Common myeloid progenitor, CD34-positive (primary cell): ENCODE measurements around the gene SNX19.

Experiments used
- CTCF ChIA-PET: fragments of 350-600 bp; sonication (Branson Sonifier 250); formaldehyde crosslinking; loops from one replicate; lab custom pipeline; 2021; ENCODE audit warnings: antibody characterized with exemption; lab: Charles Lee
- POLR2A ChIA-PET: fragments of 350-600 bp; sonication (Branson Sonifier 250); formaldehyde crosslinking; loops from one replicate; lab custom pipeline; 2021; ENCODE audit warnings: antibody characterized with exemption; lab: Charles Lee
- DNase-seq, 3 donors: peaks; one replicate each; pipeline versions ENCODE4 v3.0.0 to v3.0.0-alpha.2; 2013
- H3K27ac ChIP-seq, 2 experiments: 1 replicate in 1 of 2; 2 replicates in 1 of 2; pipeline ENCODE4 v1.7.0; 2013; ENCODE audit warnings: inconsistent platforms in 2 of 2, low read length in 2 of 2, mild to moderate bottlenecking in 2 of 2, low read depth in 1 of 2, moderate library complexity in 1 of 2; ENCODE audit not compliant: severe bottlenecking in 2 of 2, insufficient read depth in 1 of 2, poor library complexity in 1 of 2
- H3K27me3 ChIP-seq, 5 experiments: replicated peaks in 2 of 5; 1 replicate in 3 of 5; 2 replicates in 2 of 5; pipeline versions ENCODE4 v1.6.1 to v1.7.0; 2013; ENCODE audit warnings: low read length in 4 of 5, mild to moderate bottlenecking in 2 of 5, moderate library complexity in 2 of 5, inconsistent platforms in 1 of 5; ENCODE audit not compliant: insufficient read depth in 5 of 5, control insufficient read depth in 4 of 5
- H3K36me3 ChIP-seq, 4 experiments: 1 replicate in 2 of 4; 2 replicates in 2 of 4; pipeline versions ENCODE4 v1.6.1 to v1.7.0; 2013; ENCODE audit warnings: low read length in 3 of 4, control low read depth in 1 of 4, mild to moderate bottlenecking in 1 of 4; ENCODE audit not compliant: control insufficient read depth in 4 of 4, insufficient read depth in 4 of 4
- H3K4me1 ChIP-seq, 4 experiments: 1 replicate in 3 of 4; 2 replicates in 1 of 4; pipeline versions ENCODE4 v1.6.1 to v1.7.1; 2013; ENCODE audit warnings: low read length in 3 of 4, mild to moderate bottlenecking in 3 of 4, control low read depth in 1 of 4, inconsistent platforms in 1 of 4, moderate library complexity in 1 of 4; ENCODE audit not compliant: control insufficient read depth in 4 of 4, insufficient read depth in 4 of 4; ENCODE audit errors: control extremely low read depth in 1 of 4
- H3K4me3 ChIP-seq, 7 experiments: 1 replicate in 4 of 7; 2 replicates in 3 of 7; pipeline versions ENCODE4 v1.5.1 to v1.7.0; 2013; ENCODE audit warnings: mild to moderate bottlenecking in 7 of 7, low read length in 6 of 7, moderate library complexity in 6 of 7, inconsistent platforms in 2 of 7, low read depth in 2 of 7, control low read depth in 1 of 7; ENCODE audit not compliant: insufficient read depth in 4 of 7, control insufficient read depth in 1 of 7; ENCODE audit errors: extremely low read depth in 1 of 7
- H3K9me3 ChIP-seq, 5 experiments: 1 replicate in 4 of 5; 2 replicates in 1 of 5; pipeline versions ENCODE4 v1.6.1 to v1.7.1; 2013; ENCODE audit warnings: low read length in 4 of 5, mild to moderate bottlenecking in 2 of 5, inconsistent platforms in 1 of 5, low read depth in 1 of 5, moderate library complexity in 1 of 5; ENCODE audit not compliant: control insufficient read depth in 4 of 5, insufficient read depth in 2 of 5; ENCODE audit errors: control extremely low read depth in 1 of 5
- WGBS: methylation state at CpG from one replicate; pipeline ENCODE4 v1.1.5; 2013; ENCODE audit not compliant: insufficient coverage; 5-methylcytosine and 5-hydroxymethylcytosine counted together

The SNX19 gene

DNA sequence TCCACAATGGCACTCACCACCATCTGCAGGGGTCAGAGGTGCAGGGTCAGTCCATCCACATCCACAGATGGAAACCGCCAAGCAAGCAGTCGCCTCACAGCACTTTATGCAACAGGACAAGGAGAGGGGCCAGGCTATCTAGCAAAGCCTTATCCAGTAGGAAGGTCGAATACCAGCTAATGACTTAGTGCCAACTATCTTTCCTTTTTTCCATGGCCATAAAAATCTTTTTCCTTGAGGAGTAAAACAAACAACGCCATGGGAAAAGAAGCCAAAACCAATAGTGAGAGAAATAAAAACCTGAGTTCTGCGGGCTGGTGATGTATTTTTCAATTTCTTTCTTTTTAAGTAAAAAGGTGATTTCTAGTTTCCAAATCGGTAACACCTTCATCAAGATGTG, 8.2 kb downstream of the SNX19 start:
- ChIA-PET CTCF (interaction anchor here (2.2 to 10.4 kb wide), 3 partner anchors 7 to 476 kb away, joined by 10 to 78 read pairs (median 15); partner anchors contain the start of gene SNX19), POLR2A (no interaction called here)
- H3K36me3 ChIP-seq, result peaks cover 17 to 81% (median 65%) of the 10 kb centered on the region in 4 experiments
- H3K4me1 ChIP-seq, result no peaks in the 10 kb centered on the region
- H3K4me3 ChIP-seq, result no peak overlapping the region
- H3K9me3 ChIP-seq, result no peaks in the 10 kb centered on the region
- no peak for DNase-seq
- no peaks in the 10 kb centered on the region for H3K27me3 ChIP-seq
- 97% methylated on average over 3 of the region's 6 CpGs for WGBS
- no peak overlapping the region for H3K27ac ChIP-seq

DNA sequence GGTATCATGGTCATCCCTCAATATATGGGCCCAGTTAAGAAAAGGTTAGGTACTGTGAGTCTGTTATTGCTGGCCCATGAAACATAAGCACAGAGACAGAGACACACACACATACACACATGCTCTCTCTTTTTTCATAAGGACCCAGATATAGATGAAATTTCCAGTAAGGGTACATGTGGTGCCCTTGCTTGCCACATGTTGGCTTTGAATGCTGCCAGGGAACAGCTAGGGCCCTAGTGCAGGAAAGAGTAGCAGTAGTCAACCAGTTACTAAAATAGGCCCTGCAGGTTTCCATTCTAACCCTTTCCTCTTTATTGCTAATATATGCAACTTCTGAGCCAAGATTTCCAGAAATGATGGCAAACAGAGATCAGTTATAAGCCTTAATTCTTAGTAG, 9.1 kb downstream of the SNX19 start:
- Histone ChIP-seq H3K27me3 (no peaks in the 10 kb centered on the region), H3K4me3 (no peak overlapping the region), H3K27ac (no peak overlapping the region), H3K36me3 (peaks cover 26 to 85% (median 67%) of the 10 kb centered on the region in 4 experiments), H3K4me1 (no peaks in the 10 kb centered on the region), H3K9me3 (no peaks in the 10 kb centered on the region)
- no peak for DNase-seq
- POLR2A ChIA-PET, result no interaction called here
- CTCF ChIA-PET, result interaction anchor here (2.2 to 10.4 kb wide), 2 partner anchors 7 to 475 kb away, joined by 10 to 78 read pairs; partner anchors contain the start of gene SNX19

DNA sequence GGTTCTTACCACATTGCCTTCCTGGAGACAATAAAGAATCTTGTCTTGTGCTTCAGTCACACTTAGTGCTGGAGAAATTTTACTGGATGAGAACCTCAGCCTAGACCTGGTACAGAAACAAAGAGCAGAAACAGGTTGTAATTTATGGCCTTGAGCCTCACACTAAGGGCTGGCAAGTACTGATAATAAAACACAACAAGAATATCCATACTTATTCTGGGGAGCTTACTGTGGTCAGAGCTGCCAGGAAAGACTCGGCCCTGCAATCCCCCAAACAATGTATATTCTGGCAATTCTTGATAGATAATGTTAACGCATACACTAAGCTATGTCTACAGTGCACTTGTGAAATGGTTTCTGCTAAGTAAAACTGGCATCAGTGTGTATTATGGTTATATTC, 9.7 kb downstream of the SNX19 start:
- WGBS, result no CpG with 5 or more reads among the region's 2 CpGs
- CTCF ChIA-PET, result interaction anchor here (2.0 to 10.4 kb wide), 3 partner anchors 8 to 474 kb away, joined by 7 to 78 read pairs (median 10); partner anchors contain the start of gene SNX19
- H3K4me1 ChIP-seq, result no peaks in the 10 kb centered on the region
- no peaks in the 10 kb centered on the region for H3K9me3 ChIP-seq
- H3K36me3 ChIP-seq, result peaks cover 26 to 87% (median 69%) of the 10 kb centered on the region in 4 experiments
- H3K4me3 ChIP-seq, result no peak overlapping the region
- no peak overlapping the region for H3K27ac ChIP-seq
- POLR2A ChIA-PET, result no interaction called here
- no peaks in the 10 kb centered on the region for H3K27me3 ChIP-seq
- no peak for DNase-seq

DNA sequence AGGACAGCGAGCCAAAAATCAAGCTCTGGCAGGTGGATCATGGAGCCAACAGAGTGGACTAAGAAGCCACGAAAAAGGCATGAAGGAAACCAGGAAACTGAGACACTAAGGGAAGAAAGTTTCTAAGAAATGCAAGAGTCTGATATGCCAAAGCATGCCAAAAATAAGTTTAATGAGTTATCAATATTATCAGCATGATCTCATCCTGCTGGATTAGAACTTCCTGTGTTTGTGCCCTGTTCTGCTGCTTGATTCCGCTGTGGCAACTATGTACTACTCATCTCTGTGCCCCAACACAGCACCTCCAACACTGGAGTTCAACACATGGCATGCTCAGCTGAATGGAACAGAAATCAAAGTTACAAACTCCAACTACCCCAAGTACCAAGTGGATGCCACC, 10.8 kb downstream of the SNX19 start:
- Histone ChIP-seq H3K36me3 (peaks cover 26 to 94% (median 72%) of the 10 kb centered on the region in 4 experiments), H3K4me1 (no peaks in the 10 kb centered on the region), H3K4me3 (no peak overlapping the region), H3K27ac (no peak overlapping the region), H3K27me3 (no peaks in the 10 kb centered on the region), H3K9me3 (no peaks in the 10 kb centered on the region)
- POLR2A ChIA-PET, result no interaction called here
- CTCF ChIA-PET, result interaction anchor here (2.0 to 10.4 kb wide), 3 partner anchors 9 to 44 kb away, joined by 7 to 78 read pairs (median 31); partner anchors contain the start of gene SNX19
- 96% methylated on average over 3 of the region's 3 CpGs for WGBS
- no peak for DNase-seq

GRCh38 chr11:130904380-130904779, 11.9 kb downstream of the SNX19 start:
- Histone ChIP-seq H3K27ac (no peak overlapping the region), H3K9me3 (no peaks in the 10 kb centered on the region), H3K27me3 (no peaks in the 10 kb centered on the region), H3K4me3 (no peak overlapping the region), H3K36me3 (peaks cover 24 to 94% (median 73%) of the 10 kb centered on the region in 4 experiments), H3K4me1 (no peaks in the 10 kb centered on the region)
- DNase-seq, result peak in 1 of 3 donors; percentile 18
- POLR2A ChIA-PET, result no interaction called here
- CTCF ChIA-PET, result interaction anchor here (0.9 to 10.4 kb wide), 4 partner anchors 9 to 42 kb away, joined by 3 to 78 read pairs (median 19); partner anchors contain the start of gene SNX19
- no CpG with 5 or more reads among the region's 1 CpG for WGBS

- DNase-seq, result no peak
- POLR2A ChIA-PET, result no interaction called here
- WGBS, result 94% methylated on average over 2 of the region's 3 CpGs
These were observed 13.9 kb downstream of the SNX19 start for GRCh38 chr11:130902380-130902779.

DNA sequence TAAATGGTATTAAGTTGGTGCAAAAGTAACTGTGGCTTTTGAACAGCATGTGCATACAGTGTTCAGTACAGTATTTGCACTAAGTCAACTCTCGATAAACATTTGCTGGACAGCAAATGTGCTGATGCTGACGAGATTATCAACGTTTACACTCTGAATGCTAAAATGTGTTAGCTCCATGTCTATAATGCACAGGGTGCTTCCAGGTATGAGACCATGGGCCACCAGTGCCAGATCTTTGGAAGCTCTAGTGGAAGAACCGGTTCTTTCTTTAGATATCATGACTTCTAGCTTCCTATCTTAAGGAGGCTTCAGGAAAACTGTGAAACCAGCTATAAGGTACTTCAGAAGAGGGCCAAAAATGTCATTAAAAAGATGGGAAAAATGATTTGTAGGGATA, 17.2 kb downstream of the SNX19 start:
- ChIA-PET POLR2A (no interaction called here), CTCF (interaction anchor here (1.0 to 10.4 kb wide), 6 partner anchors 11 to 467 kb away, joined by 3 to 78 read pairs (median 3); partner anchors contain the start of gene SNX19)
- no peak for DNase-seq
- Histone ChIP-seq H3K9me3 (no peaks in the 10 kb centered on the region), H3K4me3 (no peak overlapping the region), H3K27me3 (no peaks in the 10 kb centered on the region), H3K4me1 (no peaks in the 10 kb centered on the region), H3K36me3 (peaks cover 24 to 95% (median 77%) of the 10 kb centered on the region in 4 experiments), H3K27ac (no peak overlapping the region)
- 96% methylated on average over 4 of the region's 4 CpGs for WGBS

More at GRCh38 chr11:130902380-130902779, 13.9 kb downstream of the SNX19 start:
- no peaks in the 10 kb centered on the region for H3K27me3 ChIP-seq
- peaks cover 26 to 95% (median 76%) of the 10 kb centered on the region in 4 experiments for H3K36me3 ChIP-seq
- H3K9me3 ChIP-seq, result no peaks in the 10 kb centered on the region
- H3K4me1 ChIP-seq, result no peaks in the 10 kb centered on the region
- H3K27ac ChIP-seq, result no peak overlapping the region
- CTCF ChIA-PET, result interaction anchor here (1.1 to 10.4 kb wide), 3 partner anchors 7 to 161 kb away, joined by 3 to 78 read pairs (median 31); partner anchors contain the start of gene SNX19
- no peak overlapping the region for H3K4me3 ChIP-seq
